Endothelial cell of umbilical vein (primary cell): ENCODE measurements around the gene CCN6.

Experiments
- EZH2 ChIP-seq: IDR thresholded peaks from 2 replicates; pipeline ENCODE4 v1.6.1; 2012; ENCODE audit warnings: borderline replicate concordance, low read depth, mild to moderate bottlenecking, moderate library complexity, low read length, inconsistent platforms; ENCODE audit not compliant: severe bottlenecking
- GATA2 ChIP-seq: IDR thresholded peaks from 2 replicates; pipeline ENCODE4 v1.7.0; 2011; ENCODE audit warnings: low read depth, mild to moderate bottlenecking, moderate library complexity, mixed read lengths, low read length; ENCODE audit not compliant: insufficient read length, insufficient read depth
- JUN ChIP-seq: IDR thresholded peaks from 2 replicates; pipeline ENCODE4 v1.6.1; 2011; ENCODE audit warnings: borderline replicate concordance, low read depth; ENCODE audit not compliant: insufficient read length, insufficient read depth
- MYC ChIP-seq: IDR thresholded peaks from one replicate; pipeline ENCODE4 v1.6.1; 2011; ENCODE audit warnings: mild to moderate bottlenecking, low read depth, low read length
- POLR2A ChIP-seq: IDR thresholded peaks from 2 replicates; pipeline ENCODE4 v1.6.1; 2012; ENCODE audit warnings: low read depth, mild to moderate bottlenecking, control low read depth, low read length
- POLR2AphosphoS5 ChIP-seq: IDR thresholded peaks from 2 replicates; pipeline ENCODE4 v1.6.1; 2012; ENCODE audit warnings: low read depth, mild to moderate bottlenecking, control low read depth, low read length, moderate library complexity; ENCODE audit not compliant: insufficient read depth
- TF ChIP-seq, protein P1 (sequence below), 2 donors: IDR thresholded peaks; 1 replicate in 1 of 2; 2 replicates in 1 of 2; pipeline ENCODE4 v1.5.1; 2011; ENCODE audit warnings: low read length in 2 of 2, mild to moderate bottlenecking in 2 of 2, moderate library complexity in 2 of 2, control low read depth in 1 of 2, inconsistent platforms in 1 of 2, low read depth in 1 of 2; ENCODE audit not compliant: insufficient read depth in 1 of 2; ENCODE audit errors: extremely low read depth in 1 of 2
- TF ChIP-seq, protein P2 (sequence below): IDR thresholded peaks from 2 replicates; pipeline ENCODE4 v1.6.1; 2011; ENCODE audit not compliant: insufficient read depth, insufficient read length

DNA sequence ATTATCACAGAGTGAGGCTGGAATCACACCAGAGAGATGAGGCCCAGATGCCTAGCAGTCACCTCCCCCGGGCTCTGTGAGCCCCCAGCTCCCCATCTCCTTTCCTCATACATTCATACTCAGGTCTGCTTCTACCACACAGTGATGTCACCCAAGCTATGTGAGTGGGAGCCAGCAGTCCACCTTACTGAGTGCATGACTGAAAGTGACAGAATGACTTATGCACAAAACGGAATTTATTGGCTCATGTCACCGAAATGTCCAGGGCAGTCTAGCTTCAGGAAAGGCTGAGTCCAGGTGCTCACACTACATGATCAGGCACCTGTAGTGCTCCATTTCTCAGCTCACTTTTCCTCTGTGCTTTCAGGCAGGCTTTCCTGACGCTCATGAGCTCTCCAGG, 36.7 kb upstream of the CCN6 start:
- no peak for TF ChIP-seq EZH2
- TF ChIP-seq GATA2 = no peak
- no peak for TF ChIP-seq MYC
- TF ChIP-seq, protein P1, sequence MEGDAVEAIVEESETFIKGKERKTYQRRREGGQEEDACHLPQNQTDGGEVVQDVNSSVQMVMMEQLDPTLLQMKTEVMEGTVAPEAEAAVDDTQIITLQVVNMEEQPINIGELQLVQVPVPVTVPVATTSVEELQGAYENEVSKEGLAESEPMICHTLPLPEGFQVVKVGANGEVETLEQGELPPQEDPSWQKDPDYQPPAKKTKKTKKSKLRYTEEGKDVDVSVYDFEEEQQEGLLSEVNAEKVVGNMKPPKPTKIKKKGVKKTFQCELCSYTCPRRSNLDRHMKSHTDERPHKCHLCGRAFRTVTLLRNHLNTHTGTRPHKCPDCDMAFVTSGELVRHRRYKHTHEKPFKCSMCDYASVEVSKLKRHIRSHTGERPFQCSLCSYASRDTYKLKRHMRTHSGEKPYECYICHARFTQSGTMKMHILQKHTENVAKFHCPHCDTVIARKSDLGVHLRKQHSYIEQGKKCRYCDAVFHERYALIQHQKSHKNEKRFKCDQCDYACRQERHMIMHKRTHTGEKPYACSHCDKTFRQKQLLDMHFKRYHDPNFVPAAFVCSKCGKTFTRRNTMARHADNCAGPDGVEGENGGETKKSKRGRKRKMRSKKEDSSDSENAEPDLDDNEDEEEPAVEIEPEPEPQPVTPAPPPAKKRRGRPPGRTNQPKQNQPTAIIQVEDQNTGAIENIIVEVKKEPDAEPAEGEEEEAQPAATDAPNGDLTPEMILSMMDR (IDR thresholded peaks at IDR 0.05; ENCODE audit: extremely low read depth in 1 of 2, insufficient read depth in 1 of 2, low read depth in 1 of 2, low read length in 2 of 2) = no peak
- no peak for TF ChIP-seq POLR2A
- no peak for TF ChIP-seq JUN
- no peak for TF ChIP-seq POLR2AphosphoS5
- TF ChIP-seq, protein P2, sequence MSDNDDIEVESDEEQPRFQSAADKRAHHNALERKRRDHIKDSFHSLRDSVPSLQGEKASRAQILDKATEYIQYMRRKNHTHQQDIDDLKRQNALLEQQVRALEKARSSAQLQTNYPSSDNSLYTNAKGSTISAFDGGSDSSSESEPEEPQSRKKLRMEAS = no peak
